A204.1 (cell line): ENCODE measurements around the gene JOSD2.
"Not testable (repeated sequence)": the region's sequence is repeated elsewhere in the genome, so short reads cannot be mapped to it uniquely, and the experiment has no call there.

Experiments used
- FAIRE-seq: peaks from 2 replicates; lab custom pipeline; 2012; peaks lifted over from hg19 to GRCh38; lab: Jason Lieb, UNC

Gene JOSD2

GRCh38 chr19:50475736-50476223 lies 35.2 kb downstream of the JOSD2 start:
- no peak for FAIRE-seq

GRCh38 chr19:50475101-50475568 lies 35.9 kb downstream of the JOSD2 start:
- no peak for FAIRE-seq

GRCh38 chr19:50473336-50473735 lies 37.7 kb downstream of the JOSD2 start:
- not testable (repeated sequence) for FAIRE-seq

- no peak for FAIRE-seq
These were observed 42.2 kb downstream of the JOSD2 start for GRCh38 chr19:50468818-50469217.

- FAIRE-seq = no peak
These were observed 43.4 kb downstream of the JOSD2 start for GRCh38 chr19:50467566-50467965.

- no peak for FAIRE-seq
These were observed 44.3 kb downstream of the JOSD2 start for GRCh38 chr19:50466706-50467039.

GRCh38 chr19:50465986-50466705 lies 44.8 kb downstream of the JOSD2 start:
- FAIRE-seq = no peak

GRCh38 chr19:50465000-50465399 lies 46.0 kb downstream of the JOSD2 start:
- FAIRE-seq = no peak

GRCh38 chr19:50464348-50464747 lies 46.6 kb downstream of the JOSD2 start:
- FAIRE-seq = no peak

- no peak for FAIRE-seq
These were observed 48.0 kb downstream of the JOSD2 start for GRCh38 chr19:50462970-50463369.

GRCh38 chr19:50461066-50461875 lies 49.7 kb downstream of the JOSD2 start:
- peak; percentile 9 for FAIRE-seq

GRCh38 chr19:50460161-50460765 lies 50.7 kb downstream of the JOSD2 start:
- FAIRE-seq = no peak

GRCh38 chr19:50459638-50460037 lies 51.4 kb downstream of the JOSD2 start:
- FAIRE-seq = no peak

- no peak for FAIRE-seq
These were observed 51.9 kb downstream of the JOSD2 start for GRCh38 chr19:50459067-50459456.

GRCh38 chr19:50458396-50459066 lies 52.5 kb downstream of the JOSD2 start:
- FAIRE-seq = no peak

GRCh38 chr19:50457300-50457699 lies 53.7 kb downstream of the JOSD2 start:
- no peak for FAIRE-seq
